Uterus (tissue), 2 donors: ENCODE data around the gene LCN6.

ENCODE experiments used
- CTCF ChIP-seq, 4 experiments: fragments of 200-600 bp in 2 of 4; fragments of 450-650 bp in 2 of 4; sonication (generic) in 2 of 4; IDR thresholded peaks; one replicate each; pipeline ENCODE4 v1.5.1; 2016 to 2019; ENCODE audit warnings: antibody characterized with exemption in 4 of 4, mild to moderate bottlenecking in 2 of 4, moderate library complexity in 1 of 4
- POLR2A ChIP-seq, 2 donors: fragments of 450-650 bp; IDR thresholded peaks; one replicate each; pipeline ENCODE4 v1.6.1; 2016; ENCODE audit warnings: antibody characterized with exemption in 2 of 2, mild to moderate bottlenecking in 1 of 2, moderate library complexity in 1 of 2

- no peak for TF ChIP-seq CTCF (IDR thresholded peaks at IDR 0.05)
- TF ChIP-seq POLR2A (IDR thresholded peaks at IDR 0.05) = no peak
These were observed 14.8 kb upstream of the LCN6 start for GRCh38 chr9:136762915-136763648.
